ENCODE data around the gene ATP6V0B. TPM values are rescaled to one million over a fixed set of nuclear protein-coding genes. Genes with fewer than 3 reads are reported as not detected.

Gene ATP6V0B
- total RNA-seq, 1 experiment from 2014 or later: 187 TPM

GRCh38 chr1:44002606-44003157 lies 27.9 kb downstream of the ATP6V0B start:
- no peak for DNase-seq (ENCODE audit: low spot score)

DNA sequence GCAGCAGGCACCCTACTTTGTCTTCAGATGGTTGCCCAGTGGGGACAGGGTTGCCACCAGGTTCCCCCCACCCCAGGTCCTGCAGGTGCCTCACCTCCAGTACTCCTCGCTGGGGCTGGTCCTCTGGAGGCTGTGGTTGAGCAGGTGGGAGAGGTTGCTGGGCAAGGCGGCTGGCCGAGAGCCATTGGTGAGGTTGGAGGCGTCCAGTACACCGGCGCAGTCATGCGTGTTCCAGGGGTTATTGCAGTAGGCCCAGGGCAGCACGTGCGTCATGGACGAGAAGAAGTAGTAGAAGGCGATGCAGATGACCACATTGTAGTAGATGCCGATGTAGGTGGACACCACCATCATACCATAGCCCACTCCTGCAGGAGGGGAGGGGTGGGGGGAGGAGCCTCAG lies 33.5 kb downstream of the ATP6V0B start:
- DNase-seq (ENCODE audit: low spot score): no peak

DNA sequence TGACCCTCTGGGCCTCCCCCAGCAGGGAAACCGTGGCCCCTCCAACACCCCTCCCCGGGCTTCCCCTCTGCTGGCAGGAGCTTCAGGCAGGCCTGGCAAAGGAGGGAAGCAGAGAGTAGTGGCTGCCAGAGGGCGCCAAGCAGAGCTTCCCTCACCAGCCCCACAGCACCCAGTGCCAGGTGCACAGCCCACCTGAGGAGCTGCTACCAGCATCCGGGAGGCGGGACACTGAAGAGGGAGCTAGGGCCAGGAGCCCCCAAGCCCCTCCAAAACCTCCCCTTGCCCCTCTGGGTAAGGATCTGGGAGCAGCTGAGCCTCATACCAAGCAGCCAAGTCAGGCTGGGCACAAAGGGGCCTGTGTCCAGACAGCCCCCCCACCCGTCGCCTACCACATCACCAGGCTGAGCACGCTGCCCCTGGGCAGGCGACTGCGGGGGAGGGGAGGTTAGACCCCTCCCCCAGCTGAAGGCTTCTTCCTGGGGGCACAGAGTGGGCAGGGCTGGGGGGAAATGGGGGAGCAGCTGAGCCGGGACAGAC lies 36.2 kb downstream of the ATP6V0B start:
- no peak for DNase-seq (ENCODE audit: low spot score)

DNA sequence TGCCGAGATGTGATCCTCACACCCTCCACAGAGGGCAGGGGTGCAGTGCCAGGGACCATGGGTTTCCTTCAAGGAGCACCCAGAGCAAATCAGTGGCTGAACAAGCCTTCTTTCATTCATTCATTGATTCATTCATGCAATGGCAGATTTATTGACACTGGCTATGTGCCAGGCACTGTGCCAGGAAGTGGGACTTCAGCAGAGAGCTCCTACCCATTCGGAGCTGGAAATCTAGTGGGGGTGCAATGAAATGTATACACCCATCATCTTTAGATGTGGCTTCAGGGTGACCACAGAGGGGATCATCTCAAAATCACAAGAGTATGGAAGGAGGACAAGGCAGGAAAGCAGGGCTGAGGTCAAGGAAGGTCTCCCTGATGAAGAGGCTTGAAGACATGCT lies 37.6 kb downstream of the ATP6V0B start:
- DNase-seq (ENCODE audit: low spot score): no peak

GRCh38 chr1:44012941-44013609 lies 38.3 kb downstream of the ATP6V0B start:
- DNase-seq (ENCODE audit: low spot score): no peak

DNA sequence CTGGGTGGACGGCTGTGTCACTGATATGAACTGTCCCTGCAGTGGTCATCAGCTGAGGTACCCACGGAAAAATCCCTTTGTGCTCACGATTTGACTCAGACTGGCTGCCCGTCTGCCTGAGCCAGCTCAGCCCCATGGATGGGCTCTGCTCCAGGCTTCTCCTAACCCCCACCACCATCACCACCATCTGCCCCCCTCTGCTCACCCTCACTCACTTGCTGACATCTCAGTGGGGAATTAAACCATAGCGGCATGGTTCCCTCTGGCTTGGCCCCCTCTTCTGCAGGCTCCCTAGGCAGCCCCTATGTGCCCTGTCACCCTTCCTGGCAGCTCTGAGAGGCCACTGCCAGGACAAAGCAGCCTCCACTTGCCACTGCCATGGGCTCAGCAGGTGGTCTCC lies 39.2 kb downstream of the ATP6V0B start:
- no peak for DNase-seq (ENCODE audit: low spot score)

- DNase-seq (ENCODE audit: low spot score): no peak
These were observed 39.8 kb downstream of the ATP6V0B start for GRCh38 chr1:44014365-44015104.

- no peak for DNase-seq (ENCODE audit: low spot score)
These were observed 40.4 kb downstream of the ATP6V0B start for GRCh38 chr1:44015206-44015605.

GRCh38 chr1:44016041-44016889 lies 41.5 kb downstream of the ATP6V0B start:
- DNase-seq (ENCODE audit: low spot score): no peak

DNA sequence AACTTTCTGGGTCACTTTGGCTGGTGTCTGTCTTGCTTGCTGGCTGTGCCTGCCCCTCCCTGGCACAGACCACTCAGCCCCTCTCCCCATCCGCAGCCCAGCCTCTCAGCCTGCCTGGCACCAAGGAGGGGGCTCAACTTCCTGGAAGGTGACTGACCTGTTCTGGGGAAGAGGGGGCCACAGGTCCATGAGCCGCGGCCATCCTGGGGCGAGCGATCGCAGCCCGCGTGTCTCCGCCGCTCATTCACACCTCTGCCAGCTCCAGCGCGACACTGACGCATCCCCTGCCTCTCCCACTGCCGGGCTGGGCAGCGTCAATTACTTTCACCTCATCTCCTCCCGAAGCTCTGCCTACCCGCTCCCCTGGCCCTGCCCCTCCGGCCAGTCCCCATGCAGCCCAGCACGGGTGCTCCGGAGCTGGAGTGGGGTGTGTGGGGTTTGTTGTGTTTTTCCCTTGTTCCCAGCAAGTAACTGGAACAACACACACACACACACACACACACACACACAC lies 42.2 kb downstream of the ATP6V0B start:
- DNase-seq (ENCODE audit: low spot score): no peak

DNA sequence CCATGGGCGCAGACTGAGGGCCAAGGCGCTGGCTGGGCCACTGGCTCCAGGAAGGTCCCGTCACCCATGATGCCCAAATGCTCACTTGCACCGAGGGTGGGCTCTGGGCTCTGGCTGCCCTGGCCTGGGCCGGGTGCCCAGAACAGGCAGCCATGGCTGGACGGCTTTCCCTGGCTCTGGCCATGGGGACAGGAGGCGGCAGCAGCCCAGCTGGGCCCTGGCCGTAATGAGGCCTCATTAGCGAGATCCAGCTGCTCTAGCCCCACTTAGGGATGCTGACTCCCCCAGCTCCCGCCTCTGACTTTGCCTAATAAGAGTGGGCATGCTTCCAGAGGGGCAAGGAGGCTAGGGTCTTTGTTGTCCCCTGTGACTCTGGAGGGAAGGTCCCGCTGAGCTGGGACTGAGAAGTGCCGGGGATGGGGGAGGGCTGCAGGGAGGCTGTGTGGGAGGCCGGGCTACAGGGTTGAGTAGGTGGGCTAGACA lies 44.7 kb downstream of the ATP6V0B start:
- DNase-seq (ENCODE audit: low spot score): no peak

DNA sequence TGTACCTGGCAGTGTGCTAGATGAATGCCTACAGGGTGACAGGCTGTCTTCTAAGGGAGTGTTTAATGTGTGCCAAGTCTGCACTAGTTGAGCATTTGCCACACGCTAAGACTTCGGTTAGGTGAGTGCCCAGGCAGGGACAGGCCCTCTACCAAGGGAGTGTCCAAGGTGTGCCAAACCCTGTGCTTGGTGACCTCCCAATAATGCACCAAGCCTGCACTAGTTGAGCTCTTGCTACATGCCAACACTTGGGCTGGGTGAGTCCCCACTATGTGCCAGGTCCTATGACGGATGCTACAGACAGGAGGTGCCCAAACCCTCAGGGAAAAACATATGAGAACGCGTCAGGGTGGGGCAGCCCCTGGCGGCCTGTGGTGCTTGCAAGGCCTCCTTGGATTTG lies 45.7 kb downstream of the ATP6V0B start:
- DNase-seq (ENCODE audit: low spot score): no peak

DNA sequence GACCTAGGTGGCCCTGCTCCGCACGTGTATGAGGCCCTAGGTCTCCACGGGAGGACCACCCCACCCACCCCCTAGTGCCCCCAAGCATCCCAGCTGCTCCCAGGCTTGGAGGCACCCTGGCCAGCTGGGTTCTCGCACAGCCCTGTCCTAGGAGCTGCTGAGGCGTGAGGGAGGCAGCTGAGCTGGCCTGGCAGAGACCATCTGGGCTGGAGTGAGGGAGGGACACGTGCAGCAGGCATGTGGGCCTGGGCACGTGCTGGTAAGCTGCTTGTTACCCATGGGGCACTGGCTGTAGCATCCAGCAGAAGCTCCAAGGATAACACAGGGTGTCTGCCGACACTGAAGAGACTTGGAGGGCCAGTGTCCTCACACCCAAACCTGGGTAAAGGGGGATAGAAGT lies 46.4 kb downstream of the ATP6V0B start:
- DNase-seq (ENCODE audit: low spot score): no peak

DNA sequence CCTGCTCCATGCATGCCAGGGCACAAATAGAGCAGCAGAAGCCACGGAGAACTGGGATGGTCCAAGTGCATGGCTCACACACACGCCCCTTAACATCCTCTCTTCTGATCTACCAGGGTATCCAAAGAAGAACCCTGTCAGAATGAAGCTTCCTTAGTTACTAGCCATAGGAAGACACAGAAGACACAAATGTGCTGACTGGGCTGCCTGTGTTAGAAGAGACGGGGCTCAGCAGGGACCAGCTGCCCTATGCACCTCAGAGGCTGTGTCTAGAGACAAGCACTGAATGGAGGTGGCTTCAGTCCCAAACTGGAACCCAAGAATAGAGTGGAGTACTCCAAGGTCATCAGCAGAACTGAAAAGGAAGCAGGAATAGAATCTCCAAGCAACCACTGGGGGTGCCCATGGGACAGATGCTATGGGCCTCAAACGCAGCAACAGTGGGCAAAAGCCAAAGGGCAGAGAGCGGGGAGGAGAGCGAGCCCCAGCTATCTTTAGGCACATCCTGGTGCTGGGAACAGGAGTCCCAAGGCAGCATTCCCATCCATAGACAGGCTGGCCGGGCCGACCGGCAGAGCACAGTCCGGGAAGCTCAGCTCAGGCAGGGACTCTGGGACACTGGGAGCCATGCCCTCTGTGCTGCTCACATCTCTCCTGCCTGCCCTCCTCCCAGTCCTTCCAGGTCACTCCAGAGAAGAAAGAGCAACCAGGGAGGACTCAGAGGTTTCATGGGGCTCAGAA lies 47.0 kb downstream of the ATP6V0B start:
- DNase-seq (ENCODE audit: low spot score): no peak

GRCh38 chr1:44024031-44024902 lies 49.5 kb downstream of the ATP6V0B start:
- DNase-seq (ENCODE audit: low spot score): no peak

GRCh38 chr1:44024903-44025525 lies 50.3 kb downstream of the ATP6V0B start:
- no peak for DNase-seq (ENCODE audit: low spot score)

DNA sequence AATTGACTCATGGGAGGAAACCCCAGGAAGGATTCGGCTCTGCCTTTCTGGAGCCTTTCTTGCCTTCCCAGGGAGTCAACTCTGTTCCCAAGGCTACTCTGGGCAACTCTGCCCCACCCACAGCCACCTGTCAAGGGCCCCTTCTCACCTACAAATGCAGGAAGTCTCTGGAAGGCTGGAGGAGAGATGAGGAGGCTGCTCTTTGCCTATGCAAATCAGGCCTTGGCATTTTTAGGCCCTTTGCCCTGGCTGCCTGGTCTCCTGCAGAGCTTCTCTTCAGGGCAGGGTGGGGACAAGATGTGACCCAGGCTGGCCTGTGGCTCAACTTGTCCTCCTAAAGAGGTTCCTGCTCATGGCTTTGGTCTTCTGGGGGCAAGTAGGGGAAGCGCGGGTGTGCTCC lies 51.1 kb downstream of the ATP6V0B start:
- no peak for DNase-seq (ENCODE audit: low spot score)

GRCh38 chr1:44027320-44027719 lies 52.6 kb downstream of the ATP6V0B start:
- DNase-seq (ENCODE audit: low spot score): no peak
